ENCODE measurements around the gene LGR6. TPM values are rescaled to one million over a fixed set of nuclear protein-coding genes. Genes with fewer than 3 reads are reported as not detected.

LGR6 gene
- polyA plus RNA-seq, 1 donor from 2014 or later = not detected

- Histone ChIP-seq H3K4me3 (ENCODE audit: low read length) (no peak overlapping the region), H3K9ac (ENCODE audit: low read length) (no peak overlapping the region)
- TF ChIP-seq EZH2 (IDR thresholded peaks at IDR 0.05; ENCODE audit: borderline replicate concordance, insufficient read depth, low read length, poor library complexity, severe bottlenecking) (no peak), REST (IDR thresholded peaks at IDR 0.05; ENCODE audit: borderline replicate concordance) (no peak), RAD21 (conservative IDR thresholded peaks at IDR 0.05) (no peak), EP300 (conservative IDR thresholded peaks at IDR 0.05; ENCODE audit: poor library complexity, severe bottlenecking) (no peak), SMC3 (conservative IDR thresholded peaks at IDR 0.05; ENCODE audit: poor library complexity) (no peak), TAF1 (IDR thresholded peaks at IDR 0.05; ENCODE audit: low read depth) (no peak), CTCF (IDR thresholded peaks at IDR 0.05; ENCODE audit: poor library complexity, severe bottlenecking) (no peak), POLR2AphosphoS5 (IDR thresholded peaks at IDR 0.05) (no peak), MXI1 (conservative IDR thresholded peaks at IDR 0.05; ENCODE audit: poor library complexity, severe bottlenecking) (no peak)
These were observed 6.5 kb downstream of the LGR6 start for GRCh38 chr1:202200112-202200548.

GRCh38 chr1:202200669-202201068 is 7.1 kb downstream of the LGR6 start:
- Histone ChIP-seq H3K4me3 (ENCODE audit: low read length) (no peak overlapping the region), H3F3A (ENCODE audit: insufficient read depth, low read length, poor library complexity, severe bottlenecking) (no peaks in the 10 kb centered on the region), H3K36me3 (ENCODE audit: insufficient read depth, low read length) (no peaks in the 10 kb centered on the region), H3K9me3 (ENCODE audit: low read length) (no peaks in the 10 kb centered on the region), H3K9me2 (ENCODE audit: insufficient read depth, low read length) (no peaks in the 10 kb centered on the region), H3K9ac (ENCODE audit: low read length) (no peak overlapping the region), H3K4me2 (ENCODE audit: low read length) (no peak overlapping the region), H3K27me3 (ENCODE audit: insufficient read depth, low read depth, low read length) (peaks cover 5% of the 10 kb centered on the region), H3K79me2 (replicated peaks; ENCODE audit: insufficient read depth, low read length) (no peaks in the 10 kb centered on the region), H4K20me1 (ENCODE audit: insufficient read depth) (no peaks in the 10 kb centered on the region), H3K27ac (ENCODE audit: low read length) (no peak overlapping the region), H2AFZ (ENCODE audit: low read depth, low read length) (no peak overlapping the region)
- no peak for TF ChIP-seq EP300 (conservative IDR thresholded peaks at IDR 0.05; ENCODE audit: poor library complexity, severe bottlenecking)
- no peak for TF ChIP-seq TAF1 (IDR thresholded peaks at IDR 0.05; ENCODE audit: low read depth)

More at GRCh38 chr1:202200112-202200548, 6.5 kb downstream of the LGR6 start:
- no peaks in the 10 kb centered on the region for H3K9me3 ChIP-seq (ENCODE audit: low read length)
- no peaks in the 10 kb centered on the region for H3K36me3 ChIP-seq (ENCODE audit: insufficient read depth, low read length)
- no peak overlapping the region for H2AFZ ChIP-seq (ENCODE audit: low read depth, low read length)
- no peaks in the 10 kb centered on the region for H3K9me2 ChIP-seq (ENCODE audit: insufficient read depth, low read length)
- H3K79me2 ChIP-seq (replicated peaks; ENCODE audit: insufficient read depth, low read length) = no peaks in the 10 kb centered on the region
- peaks cover 10% of the 10 kb centered on the region for H3K27me3 ChIP-seq (ENCODE audit: insufficient read depth, low read depth, low read length)
- no peak overlapping the region for H3K27ac ChIP-seq (ENCODE audit: low read length)
- no peak overlapping the region for H3K4me2 ChIP-seq (ENCODE audit: low read length)
- H3F3A ChIP-seq (ENCODE audit: insufficient read depth, low read length, poor library complexity, severe bottlenecking) = no peaks in the 10 kb centered on the region
- H4K20me1 ChIP-seq (ENCODE audit: insufficient read depth) = no peaks in the 10 kb centered on the region

- Histone ChIP-seq H3K79me2 (replicated peaks; ENCODE audit: insufficient read depth, low read length) (no peaks in the 10 kb centered on the region), H3K9me2 (ENCODE audit: insufficient read depth, low read length) (no peaks in the 10 kb centered on the region)
These were observed 7.7 kb downstream of the LGR6 start for GRCh38 chr1:202201266-202201665.

More at GRCh38 chr1:202201266-202201665, 7.7 kb downstream of the LGR6 start:
- Histone ChIP-seq H3K9ac (ENCODE audit: low read length) (no peak overlapping the region), H3K4me2 (ENCODE audit: low read length) (no peak overlapping the region), H2AFZ (ENCODE audit: low read depth, low read length) (no peak overlapping the region), H4K20me1 (ENCODE audit: insufficient read depth) (no peaks in the 10 kb centered on the region), H3K4me3 (ENCODE audit: low read length) (no peak overlapping the region), H3K27ac (ENCODE audit: low read length) (no peak overlapping the region), H3F3A (ENCODE audit: insufficient read depth, low read length, poor library complexity, severe bottlenecking) (no peaks in the 10 kb centered on the region), H3K36me3 (ENCODE audit: insufficient read depth, low read length) (no peaks in the 10 kb centered on the region), H3K9me3 (ENCODE audit: low read length) (no peaks in the 10 kb centered on the region), H3K27me3 (ENCODE audit: insufficient read depth, low read depth, low read length) (no peaks in the 10 kb centered on the region)
- TF ChIP-seq TAF1 (IDR thresholded peaks at IDR 0.05; ENCODE audit: low read depth) (no peak), MXI1 (conservative IDR thresholded peaks at IDR 0.05; ENCODE audit: poor library complexity, severe bottlenecking) (no peak), CTCF (IDR thresholded peaks at IDR 0.05; ENCODE audit: poor library complexity, severe bottlenecking) (no peak), EZH2 (IDR thresholded peaks at IDR 0.05; ENCODE audit: borderline replicate concordance, insufficient read depth, low read length, poor library complexity, severe bottlenecking) (no peak)
